Ishikawa (cell line): ENCODE measurements around the gene PINLYP.

Source experiments
- CEBPB ChIP-seq: IDR thresholded peaks from 2 replicates; pipeline ENCODE4 v1.6.1; 2012
- CREB1 ChIP-seq: IDR thresholded peaks from 2 replicates; pipeline ENCODE4 v1.6.1; 2012; ENCODE audit warnings: low read depth
- EGR1 ChIP-seq: IDR thresholded peaks from 2 replicates; pipeline ENCODE4 v1.6.1; 2012
- EP300 ChIP-seq: IDR thresholded peaks from 2 replicates; pipeline ENCODE4 v1.6.1; 2012; ENCODE audit warnings: borderline replicate concordance
- FOXM1 ChIP-seq: IDR thresholded peaks from 2 replicates; pipeline ENCODE4 v1.6.1; 2012; ENCODE audit warnings: low read depth, borderline replicate concordance
- NFIC ChIP-seq: IDR thresholded peaks from 2 replicates; pipeline ENCODE4 v1.6.1; 2012
- RAD21 ChIP-seq: IDR thresholded peaks from 2 replicates; pipeline ENCODE4 v1.6.1; 2012; ENCODE audit warnings: low read depth
- TAF1 ChIP-seq: IDR thresholded peaks from 2 replicates; pipeline ENCODE4 v1.6.1; 2012; ENCODE audit warnings: low read depth, mild to moderate bottlenecking
- TCF12 ChIP-seq: IDR thresholded peaks from 2 replicates; pipeline ENCODE4 v1.6.1; 2012; ENCODE audit warnings: low read depth
- TEAD4 ChIP-seq: IDR thresholded peaks from 2 replicates; pipeline ENCODE4 v1.6.1; 2012
- YY1 ChIP-seq: IDR thresholded peaks from 2 replicates; pipeline ENCODE4 v1.6.1; 2012; ENCODE audit warnings: low read depth
- ZBTB7A ChIP-seq: IDR thresholded peaks from 2 replicates; pipeline ENCODE4 v1.6.1; 2012; ENCODE audit warnings: low read depth
- TF ChIP-seq, protein P1 (sequence below): IDR thresholded peaks from 2 replicates; pipeline ENCODE4 v1.6.1; 2012
- TF ChIP-seq, protein P2 (sequence below): IDR thresholded peaks from 2 replicates; pipeline ENCODE4 v1.6.1; 2012
- TF ChIP-seq, protein P3 (sequence below): IDR thresholded peaks from 2 replicates; pipeline ENCODE4 v1.6.1; 2012; ENCODE audit warnings: low read depth, mild to moderate bottlenecking

PINLYP gene

DNA sequence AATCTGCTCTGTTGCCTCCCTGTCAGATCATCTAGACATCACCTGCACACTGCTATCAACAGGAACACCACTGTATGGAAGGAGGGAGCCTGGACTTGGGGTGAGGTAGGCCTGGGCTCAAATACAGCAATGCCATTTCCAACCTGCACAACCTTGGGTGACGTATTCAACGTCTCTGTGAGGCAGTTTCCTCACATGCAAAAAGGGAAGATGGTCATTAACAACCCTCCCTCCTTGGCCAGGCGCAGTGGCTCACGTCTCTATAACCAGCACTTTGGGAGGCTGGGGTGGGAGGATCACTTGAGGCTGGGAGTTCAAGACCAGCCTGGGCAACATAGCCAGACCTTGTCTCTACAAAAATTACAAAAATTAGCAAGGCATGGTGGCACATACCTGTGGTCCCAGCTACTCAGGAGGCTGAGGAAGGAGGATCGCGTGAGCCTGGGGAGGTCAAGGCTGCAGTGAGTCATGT lies 13.3 kb upstream of the PINLYP start:
- TF ChIP-seq EGR1 (no peak), ZBTB7A (no peak), YY1 (no peak), TCF12 (no peak), TAF1 (no peak), EP300 (no peak), RAD21 (no peak)
- TF ChIP-seq, protein P1, sequence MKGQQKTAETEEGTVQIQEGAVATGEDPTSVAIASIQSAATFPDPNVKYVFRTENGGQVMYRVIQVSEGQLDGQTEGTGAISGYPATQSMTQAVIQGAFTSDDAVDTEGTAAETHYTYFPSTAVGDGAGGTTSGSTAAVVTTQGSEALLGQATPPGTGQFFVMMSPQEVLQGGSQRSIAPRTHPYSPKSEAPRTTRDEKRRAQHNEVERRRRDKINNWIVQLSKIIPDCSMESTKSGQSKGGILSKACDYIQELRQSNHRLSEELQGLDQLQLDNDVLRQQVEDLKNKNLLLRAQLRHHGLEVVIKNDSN: no peak
- TF ChIP-seq, protein P2, sequence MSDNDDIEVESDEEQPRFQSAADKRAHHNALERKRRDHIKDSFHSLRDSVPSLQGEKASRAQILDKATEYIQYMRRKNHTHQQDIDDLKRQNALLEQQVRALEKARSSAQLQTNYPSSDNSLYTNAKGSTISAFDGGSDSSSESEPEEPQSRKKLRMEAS: no peak

DNA sequence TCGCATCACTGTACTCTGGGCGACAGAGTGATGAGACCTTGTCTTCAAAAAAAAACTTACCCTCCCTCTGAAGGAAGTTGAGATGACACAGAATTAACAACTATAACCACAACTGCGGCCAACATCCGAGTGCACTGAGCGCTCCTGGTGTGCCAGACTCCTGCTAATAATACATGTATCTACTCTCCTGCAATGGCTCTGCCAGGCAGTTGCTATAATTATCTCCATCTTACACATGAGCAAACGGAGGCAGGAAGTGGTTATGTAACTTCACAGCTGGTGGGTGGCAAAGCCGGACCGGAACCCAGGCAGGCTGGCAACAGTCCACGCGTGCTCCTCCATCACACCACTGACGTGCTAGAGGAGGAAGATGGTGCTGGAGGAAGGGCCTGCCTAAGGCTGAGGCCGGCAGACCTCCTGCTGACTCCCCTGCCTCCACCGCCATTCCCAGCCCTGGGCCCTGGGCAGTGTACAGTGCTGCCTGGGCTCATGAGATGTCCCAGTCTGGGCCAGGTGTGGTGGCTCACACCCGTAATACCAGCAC lies 12.8 kb upstream of the PINLYP start:
- TF ChIP-seq YY1 (no peak), TAF1 (no peak), EGR1 (no peak), CEBPB (no peak), RAD21 (no peak), CREB1 (no peak), TCF12 (no peak), TEAD4 (no peak), ZBTB7A (no peak), FOXM1 (no peak), EP300 (no peak)
- TF ChIP-seq, protein P2: no peak
- TF ChIP-seq, protein P1: no peak
- TF ChIP-seq, protein P3, sequence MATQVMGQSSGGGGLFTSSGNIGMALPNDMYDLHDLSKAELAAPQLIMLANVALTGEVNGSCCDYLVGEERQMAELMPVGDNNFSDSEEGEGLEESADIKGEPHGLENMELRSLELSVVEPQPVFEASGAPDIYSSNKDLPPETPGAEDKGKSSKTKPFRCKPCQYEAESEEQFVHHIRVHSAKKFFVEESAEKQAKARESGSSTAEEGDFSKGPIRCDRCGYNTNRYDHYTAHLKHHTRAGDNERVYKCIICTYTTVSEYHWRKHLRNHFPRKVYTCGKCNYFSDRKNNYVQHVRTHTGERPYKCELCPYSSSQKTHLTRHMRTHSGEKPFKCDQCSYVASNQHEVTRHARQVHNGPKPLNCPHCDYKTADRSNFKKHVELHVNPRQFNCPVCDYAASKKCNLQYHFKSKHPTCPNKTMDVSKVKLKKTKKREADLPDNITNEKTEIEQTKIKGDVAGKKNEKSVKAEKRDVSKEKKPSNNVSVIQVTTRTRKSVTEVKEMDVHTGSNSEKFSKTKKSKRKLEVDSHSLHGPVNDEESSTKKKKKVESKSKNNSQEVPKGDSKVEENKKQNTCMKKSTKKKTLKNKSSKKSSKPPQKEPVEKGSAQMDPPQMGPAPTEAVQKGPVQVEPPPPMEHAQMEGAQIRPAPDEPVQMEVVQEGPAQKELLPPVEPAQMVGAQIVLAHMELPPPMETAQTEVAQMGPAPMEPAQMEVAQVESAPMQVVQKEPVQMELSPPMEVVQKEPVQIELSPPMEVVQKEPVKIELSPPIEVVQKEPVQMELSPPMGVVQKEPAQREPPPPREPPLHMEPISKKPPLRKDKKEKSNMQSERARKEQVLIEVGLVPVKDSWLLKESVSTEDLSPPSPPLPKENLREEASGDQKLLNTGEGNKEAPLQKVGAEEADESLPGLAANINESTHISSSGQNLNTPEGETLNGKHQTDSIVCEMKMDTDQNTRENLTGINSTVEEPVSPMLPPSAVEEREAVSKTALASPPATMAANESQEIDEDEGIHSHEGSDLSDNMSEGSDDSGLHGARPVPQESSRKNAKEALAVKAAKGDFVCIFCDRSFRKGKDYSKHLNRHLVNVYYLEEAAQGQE: no peak

DNA sequence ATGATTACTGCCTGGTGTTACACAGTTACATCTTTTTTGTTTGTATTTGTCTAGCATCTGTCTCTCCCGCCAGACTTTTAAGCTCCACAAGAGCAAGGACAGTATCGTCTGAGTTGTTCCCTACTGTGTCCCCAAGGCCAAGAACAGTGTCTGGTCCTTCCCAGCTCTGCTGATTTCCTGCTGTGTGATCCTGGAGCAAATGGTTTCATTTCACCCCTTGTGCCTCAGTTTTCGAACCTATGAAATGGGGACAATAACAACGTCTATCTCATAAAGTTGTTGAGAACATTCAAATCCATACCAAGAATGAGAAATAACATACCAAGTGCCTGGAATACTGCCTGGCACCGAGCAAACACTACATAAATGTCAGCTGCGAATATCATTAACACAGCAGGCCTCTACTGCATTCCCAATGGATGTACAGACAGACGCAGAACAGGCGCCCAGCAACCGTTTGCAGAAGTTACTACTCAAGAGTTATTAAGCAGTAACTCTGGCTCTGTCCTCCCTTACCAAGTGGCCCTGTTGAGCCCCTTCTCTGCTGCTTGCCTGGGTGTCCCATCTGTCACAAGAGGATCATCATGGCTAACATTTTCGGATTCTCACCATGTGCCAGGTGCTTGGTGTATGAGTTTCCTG lies 11.7 kb upstream of the PINLYP start:
- no peak for TF ChIP-seq YY1

GRCh38 chr19:43564800-43565199 lies 10.8 kb upstream of the PINLYP start:
- TF ChIP-seq TAF1: no peak
- TF ChIP-seq YY1: no peak
- no peak for TF ChIP-seq TEAD4
- TF ChIP-seq, protein P2: no peak
- no peak for TF ChIP-seq TCF12
- no peak for TF ChIP-seq RAD21
- TF ChIP-seq CEBPB: no peak
- no peak for TF ChIP-seq ZBTB7A
- TF ChIP-seq FOXM1: no peak
- TF ChIP-seq EGR1: no peak
- no peak for TF ChIP-seq NFIC
- TF ChIP-seq, protein P3: no peak
- TF ChIP-seq EP300: no peak
- TF ChIP-seq, protein P1: no peak

GRCh38 chr19:43569657-43570056 lies 5.9 kb upstream of the PINLYP start:
- TF ChIP-seq TCF12: no peak

DNA sequence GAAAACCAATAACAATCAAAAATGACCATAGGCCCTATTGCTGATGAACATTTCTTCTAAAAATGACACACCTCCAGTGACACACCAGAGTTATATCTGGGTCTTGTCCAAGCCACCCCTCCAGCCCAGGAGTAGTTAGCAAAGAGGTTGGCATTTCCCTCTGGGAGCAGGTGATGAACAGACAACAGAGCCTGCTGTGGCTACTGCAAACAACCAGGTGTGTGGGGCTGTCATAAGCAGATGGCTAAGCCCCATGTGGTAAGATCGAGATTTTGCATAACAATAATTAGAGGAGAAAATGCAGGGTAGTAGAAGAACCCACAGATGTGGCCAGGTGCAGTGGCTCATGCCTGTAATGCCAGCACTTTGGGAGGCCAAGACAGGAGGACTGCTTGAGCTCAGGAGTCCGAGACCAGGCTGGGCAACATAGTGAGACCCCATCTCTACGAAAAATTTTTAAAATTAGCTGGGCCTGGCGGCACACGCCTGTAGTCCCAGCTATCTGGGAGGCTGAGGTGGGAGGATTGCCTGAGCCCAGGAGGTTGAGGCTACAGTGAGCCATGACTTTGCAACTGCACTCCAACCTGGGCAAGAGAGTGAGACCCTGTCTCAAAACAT lies 5.3 kb upstream of the PINLYP start:
- TF ChIP-seq FOXM1 (no peak), TCF12 (no peak), ZBTB7A (no peak)
- TF ChIP-seq, protein P2: no peak
